WTC11 (cell line): Measurements from ENCODE around the gene S100A2. TPM values are rescaled to one million over a fixed set of nuclear protein-coding genes. Genes with fewer than 3 reads are reported as not detected.

Experiments used
- ATAC-seq: fragments of 200-7000 bp; cut with Tn5 transposase; 2 replicates; pipeline ENCODE4 v1.10.0; 2021; ENCODE audit warnings: mild to moderate bottlenecking, moderate library complexity
- CTCF ChIA-PET: fragments of 300-600 bp; sonication (Branson Sonifier 250); formaldehyde crosslinking; loops from one replicate; lab custom pipeline; 2021; ENCODE audit warnings: antibody characterized with exemption; lab: Charles Lee
- POLR2A ChIA-PET: fragments of 350-600 bp; sonication (Branson Sonifier 250); formaldehyde crosslinking; loops from one replicate; lab custom pipeline; 2021; ENCODE audit warnings: antibody characterized with exemption; lab: Charles Lee
- DNase-seq: peaks from one replicate; pipeline ENCODE4 v3.0.0; 2021; ENCODE audit warnings: low spot score
- H3K27ac Mint-ChIP-seq: 2 replicates; pipeline ENCODE4 v1.8.0; 2021; ENCODE audit warnings: mixed read lengths
- H3K27me3 Mint-ChIP-seq: 2 replicates; pipeline ENCODE4 v1.8.0; 2021; ENCODE audit warnings: low read depth, mild to moderate bottlenecking, moderate library complexity, mixed read lengths
- H3K36me3 Mint-ChIP-seq: 2 replicates; pipeline ENCODE4 v1.8.0; 2021; ENCODE audit warnings: mixed read lengths
- H3K4me1 Mint-ChIP-seq: 2 replicates; pipeline ENCODE4 v1.8.0; 2022; ENCODE audit warnings: mixed read lengths
- H3K4me3 Mint-ChIP-seq: 2 replicates; pipeline ENCODE4 v1.8.0; 2021; ENCODE audit warnings: mild to moderate bottlenecking, moderate library complexity, mixed read lengths
- H3K9me3 Mint-ChIP-seq: 2 replicates; pipeline ENCODE4 v1.8.0; 2021; ENCODE audit warnings: mixed read lengths
- AFF4 ChIP-seq: sonication (generic); formaldehyde crosslinking; IDR thresholded peaks from 2 replicates; pipeline ENCODE4 v1.8.1; 2023; ENCODE audit warnings: mild to moderate bottlenecking, missing genetic modification reagents, borderline replicate concordance
- ARID4B ChIP-seq: sonication (generic); formaldehyde crosslinking; IDR thresholded peaks from 2 replicates; pipeline ENCODE4 v1.8.0; 2023; ENCODE audit warnings: missing genetic modification reagents, mild to moderate bottlenecking, borderline replicate concordance
- CREM ChIP-seq: sonication (generic); formaldehyde crosslinking; IDR thresholded peaks from 2 replicates; pipeline ENCODE4 v1.8.1; 2022; ENCODE audit warnings: mild to moderate bottlenecking, missing genetic modification reagents, moderate library complexity
- E2F1 ChIP-seq: sonication (generic); formaldehyde crosslinking; IDR thresholded peaks from 2 replicates; pipeline ENCODE4 v1.8.0; 2022; ENCODE audit warnings: mild to moderate bottlenecking, missing genetic modification reagents
- E2F4 ChIP-seq: sonication (generic); formaldehyde crosslinking; IDR thresholded peaks from 2 replicates; pipeline ENCODE4 v1.8.1; 2022; ENCODE audit warnings: low read depth, mild to moderate bottlenecking, moderate library complexity, missing genetic modification reagents, borderline replicate concordance
- KAT7 ChIP-seq: sonication (generic); formaldehyde crosslinking; IDR thresholded peaks from 2 replicates; pipeline ENCODE4 v1.8.1; 2023; ENCODE audit warnings: missing genetic modification reagents, mild to moderate bottlenecking, borderline replicate concordance
- NR3C1 ChIP-seq: sonication (generic); formaldehyde crosslinking; conservative IDR thresholded peaks from 2 replicates; pipeline ENCODE4 v1.8.1; 2023; ENCODE audit warnings: low read depth, mild to moderate bottlenecking, missing genetic modification reagents
- SP1 ChIP-seq: sonication (generic); formaldehyde crosslinking; conservative IDR thresholded peaks from 2 replicates; pipeline ENCODE4 v1.8.1; 2022; ENCODE audit warnings: missing genetic modification reagents
- USF1 ChIP-seq: sonication (generic); formaldehyde crosslinking; IDR thresholded peaks from 2 replicates; pipeline ENCODE4 v1.8.0; 2022; ENCODE audit warnings: mild to moderate bottlenecking, missing genetic modification reagents
- USF2 ChIP-seq: sonication (generic); formaldehyde crosslinking; IDR thresholded peaks from 2 replicates; pipeline ENCODE4 v1.8.1; 2023; ENCODE audit warnings: mild to moderate bottlenecking, missing genetic modification reagents, moderate library complexity
- ZBTB21 ChIP-seq: sonication (generic); formaldehyde crosslinking; IDR thresholded peaks from 2 replicates; pipeline ENCODE4 v1.8.1; 2023; ENCODE audit warnings: mild to moderate bottlenecking, missing genetic modification reagents, borderline replicate concordance
- ZSCAN18 ChIP-seq: fragments of 250-450 bp; sonication (Bioruptor Pico); IDR thresholded peaks from 2 replicates; pipeline ENCODE4 v2.1.2; 2022; ENCODE audit warnings: mild to moderate bottlenecking, moderate library complexity
- total RNA-seq: library from RNA; stranded (reverse); gene quantifications from 3 replicates; pipeline ENCODE4 v1.2.3, GENCODE V29; 2021

The S100A2 gene
- total RNA-seq, 1 experiment from 2014 or later = 0.74 TPM

GRCh38 chr1:153538315-153538821 is 27.3 kb downstream of the S100A2 start:
- ATAC-seq (peak; percentile 89), DNase-seq (peak; percentile 68)
- peaks cover 42% of the 10 kb centered on the region for H3K4me1 Mint-ChIP-seq

GRCh38 chr1:153537376-153537730 is 28.3 kb downstream of the S100A2 start:
- H3K4me1 Mint-ChIP-seq = peaks cover 47% of the 10 kb centered on the region
- CTCF ChIA-PET = interaction anchor here (0.9 to 10.8 kb wide), 5 partner anchors 15 to 91 kb away, joined by 3 to 188 read pairs (median 13); partner anchors contain the start of genes S100A1, S100A13 and S100A2
- TF ChIP-seq ZBTB21 (CRISPR knock-in tag) (no peak), ZSCAN18 (CRISPR knock-in tag) (no peak), KAT7 (CRISPR knock-in tag) (no peak), E2F1 (CRISPR knock-in tag) (no peak), AFF4 (CRISPR knock-in tag) (no peak), CREM (CRISPR knock-in tag) (no peak)
- no peaks in the 10 kb centered on the region for H3K9me3 Mint-ChIP-seq
- DNase-seq (no peak), ATAC-seq (no peak)
- H3K4me3 Mint-ChIP-seq = no peak overlapping the region
- POLR2A ChIA-PET = interaction anchor here (0.9 kb wide), 1 partner anchor 17 kb away, joined by 3 read pairs; no protein-coding TSS in a partner anchor
- peaks cover 41% of the 10 kb centered on the region for H3K27me3 Mint-ChIP-seq
- H3K36me3 Mint-ChIP-seq = no peaks in the 10 kb centered on the region
- no peak overlapping the region for H3K27ac Mint-ChIP-seq

More at GRCh38 chr1:153538315-153538821, 27.3 kb downstream of the S100A2 start:
- ChIA-PET CTCF (interaction anchor here (0.6 to 10.8 kb wide), 8 partner anchors 9 to 96 kb away, joined by 3 to 188 read pairs (median 5); partner anchors contain the start of genes CHTOP, S100A1, S100A13 and S100A2), POLR2A (interaction anchor here (0.6 to 1.6 kb wide), 2 partner anchors 68 to 90 kb away, joined by 3 to 7 read pairs; partner anchors contain the start of genes S100A1 and S100A13)
- Mint-ChIP-seq H3K27ac (0 out of 2 replicates have a peak overlapping the region, but pooled peaks have one; percentile 23), H3K27me3 (peaks cover 41% of the 10 kb centered on the region), H3K36me3 (no peaks in the 10 kb centered on the region), H3K4me3 (no peak overlapping the region), H3K9me3 (no peaks in the 10 kb centered on the region)
- TF ChIP-seq SP1 (CRISPR knock-in tag) (peak; percentile 54; the same call in 1 of the 2 replicates), NR3C1 (CRISPR knock-in tag) (no peak), USF2 (CRISPR knock-in tag) (peak; percentile 93), USF1 (peak; percentile 90)

GRCh38 chr1:153536671-153537375 is 28.8 kb downstream of the S100A2 start:
- H3K27me3 Mint-ChIP-seq = peaks cover 41% of the 10 kb centered on the region
- no peaks in the 10 kb centered on the region for H3K9me3 Mint-ChIP-seq
- CTCF ChIA-PET = interaction anchor here (0.8 to 10.8 kb wide), 9 partner anchors 8 to 91 kb away, joined by 3 to 188 read pairs (median 5); partner anchors contain the start of genes S100A1, S100A13, S100A2 and S100A4
- peak overlapping the region; percentile 82 for H3K4me3 Mint-ChIP-seq
- DNase-seq (no peak), ATAC-seq (no peak)
- POLR2A ChIA-PET = interaction anchor here (0.9 kb wide), 1 partner anchor 16 kb away, joined by 3 read pairs; no protein-coding TSS in a partner anchor
- peaks cover 50% of the 10 kb centered on the region for H3K4me1 Mint-ChIP-seq
- no peak overlapping the region for H3K27ac Mint-ChIP-seq
- H3K36me3 Mint-ChIP-seq = no peaks in the 10 kb centered on the region
- TF ChIP-seq E2F4 (CRISPR knock-in tag) = no peak
- no peak for TF ChIP-seq ARID4B (CRISPR knock-in tag)
- TF ChIP-seq ZSCAN18 (CRISPR knock-in tag) = no peak
